GM18499 (cell line): Measurements from ENCODE around the gene ZNF662.

Source experiments
- ATAC-seq: cut with Tn5 transposase; IDR thresholded peaks from one replicate; pipeline ENCODE4 v1.9.1; 2021; ENCODE audit warnings: moderate number of reproducible peaks; ENCODE audit not compliant: insufficient read depth, unreplicated experiment

ZNF662 gene

DNA sequence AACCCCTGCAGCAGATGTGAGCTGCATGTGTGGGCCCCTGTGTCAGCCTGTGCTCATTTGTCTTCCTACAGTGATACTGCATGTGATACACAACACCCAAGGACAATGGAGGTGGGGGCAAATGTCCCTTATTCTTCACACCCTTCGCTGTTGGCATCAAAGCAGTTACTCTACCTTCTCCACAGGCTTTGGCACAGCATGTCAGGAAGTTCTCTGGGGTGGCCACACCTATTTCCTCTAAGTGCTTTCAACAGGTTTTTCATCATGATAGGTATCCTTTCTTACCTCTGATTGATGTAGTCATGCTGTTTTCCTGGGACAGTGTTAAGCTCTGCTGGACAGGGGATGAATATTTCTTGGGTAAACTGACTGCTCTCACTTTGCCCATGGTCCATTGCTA, 29.5 kb downstream of the ZNF662 start:
- no peak for ATAC-seq

DNA sequence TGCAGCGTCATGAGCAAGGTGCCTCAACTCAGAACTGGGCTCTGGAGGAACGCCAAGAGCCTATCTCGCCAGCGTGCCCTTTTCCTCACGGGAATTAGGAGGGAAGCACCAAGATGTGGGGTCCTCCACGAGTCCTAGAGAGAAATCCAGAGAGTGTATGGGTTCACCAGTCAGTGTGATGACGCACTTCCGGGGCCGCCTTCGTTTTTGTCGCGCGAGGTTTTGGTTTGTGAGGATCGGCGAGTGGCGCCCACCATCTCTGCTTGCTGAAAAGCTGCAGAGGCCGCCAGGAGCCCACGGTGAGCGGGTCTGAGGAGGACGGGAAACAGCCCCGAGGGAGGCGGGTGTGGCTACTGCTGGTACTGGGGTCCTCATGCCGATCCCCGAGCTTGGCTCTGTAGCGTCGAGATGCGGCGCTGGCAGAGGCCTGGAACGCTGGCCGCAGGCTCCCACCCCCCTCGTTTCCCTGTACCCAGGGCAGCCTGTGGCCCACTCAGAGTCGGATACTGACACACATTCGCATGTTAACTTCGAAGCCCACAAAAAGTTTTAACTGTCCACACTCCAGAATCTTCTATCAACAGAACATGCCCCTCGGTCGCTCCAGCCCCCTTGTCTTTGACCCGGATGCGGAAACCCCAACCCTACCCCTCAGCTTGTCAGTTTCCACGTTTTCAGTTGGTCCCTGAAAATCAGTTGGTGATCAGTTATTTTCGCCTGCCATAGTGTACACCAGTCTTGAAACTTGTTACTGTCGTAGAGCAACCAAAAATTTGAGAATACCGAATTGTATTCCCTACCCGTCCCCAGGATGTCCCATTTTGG, 30.4 kb downstream of the ZNF662 start:
- ATAC-seq = no peak

DNA sequence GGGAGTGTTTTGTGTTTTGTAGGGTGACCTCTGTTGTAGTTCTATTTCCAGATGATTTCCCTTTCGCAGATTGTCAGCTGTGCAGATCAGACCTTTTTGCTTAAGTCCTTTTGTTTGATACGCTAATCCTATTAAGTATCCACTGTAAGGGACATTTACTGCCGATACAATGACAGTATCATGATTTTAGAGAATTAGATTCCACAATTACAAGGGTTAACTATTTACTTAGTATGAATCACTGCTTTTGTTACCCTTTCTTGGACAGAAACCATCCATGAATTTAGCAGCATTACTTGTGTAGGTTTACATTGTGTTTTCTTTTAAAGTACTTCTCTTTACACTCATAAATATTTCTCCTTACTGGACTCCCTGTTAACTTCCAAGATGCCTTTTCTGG, 31.4 kb downstream of the ZNF662 start:
- no peak for ATAC-seq

DNA sequence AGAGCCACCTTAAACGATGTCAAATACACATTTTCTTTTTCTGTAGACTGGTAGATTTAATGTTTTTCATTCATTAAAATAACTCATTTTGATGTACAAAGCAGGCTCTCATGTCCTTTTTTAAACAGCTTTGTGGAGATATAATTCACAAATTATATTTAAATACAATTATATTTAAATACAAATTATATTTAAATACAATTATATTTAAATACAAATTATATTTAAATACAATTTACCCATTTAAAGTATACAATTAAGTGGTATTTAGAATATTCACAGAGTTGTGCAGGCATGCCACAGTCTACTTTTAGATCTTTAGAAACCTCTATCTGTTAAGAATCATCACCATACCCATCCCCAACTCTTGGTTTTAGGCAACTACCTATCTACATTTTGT, 36.8 kb downstream of the ZNF662 start:
- no peak for ATAC-seq

DNA sequence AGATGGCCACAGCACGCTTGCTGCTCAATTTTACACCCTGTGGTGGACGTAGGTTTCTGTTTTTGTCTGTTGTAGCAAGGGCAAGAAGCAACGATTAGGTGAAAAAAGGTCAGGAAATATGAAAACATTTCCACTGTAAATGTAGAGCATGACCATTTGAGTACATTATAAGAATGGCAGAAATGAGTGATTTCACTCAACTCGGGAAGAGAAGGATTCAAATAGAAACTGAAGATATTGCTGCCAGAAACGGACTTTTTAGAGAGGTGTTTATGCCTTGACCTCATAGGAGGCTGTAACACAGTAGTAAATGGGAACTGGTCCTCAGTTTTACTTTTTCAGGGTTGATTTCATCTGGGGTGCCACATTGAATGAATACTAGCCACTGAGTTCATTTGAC, 40.1 kb downstream of the ZNF662 start:
- no peak for ATAC-seq

DNA sequence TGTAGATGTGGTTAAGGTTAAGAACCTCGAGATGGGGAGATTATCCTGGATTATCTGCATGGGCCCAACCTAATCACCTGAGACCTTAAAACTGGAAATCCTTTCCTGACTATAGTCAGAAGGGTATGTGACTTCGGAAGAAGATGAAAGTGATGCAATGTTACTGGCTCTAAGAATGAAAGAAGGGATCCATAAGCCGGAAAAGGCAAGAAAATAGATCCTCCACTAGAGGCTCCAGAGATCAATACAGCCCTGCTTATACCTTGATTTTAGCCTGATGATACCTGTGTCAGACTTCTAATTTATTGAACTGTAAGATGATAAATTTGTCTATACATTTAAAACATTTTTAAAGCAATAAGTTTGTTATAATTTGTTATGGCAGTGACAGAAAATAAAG, 51.6 kb downstream of the ZNF662 start:
- ATAC-seq = no peak

DNA sequence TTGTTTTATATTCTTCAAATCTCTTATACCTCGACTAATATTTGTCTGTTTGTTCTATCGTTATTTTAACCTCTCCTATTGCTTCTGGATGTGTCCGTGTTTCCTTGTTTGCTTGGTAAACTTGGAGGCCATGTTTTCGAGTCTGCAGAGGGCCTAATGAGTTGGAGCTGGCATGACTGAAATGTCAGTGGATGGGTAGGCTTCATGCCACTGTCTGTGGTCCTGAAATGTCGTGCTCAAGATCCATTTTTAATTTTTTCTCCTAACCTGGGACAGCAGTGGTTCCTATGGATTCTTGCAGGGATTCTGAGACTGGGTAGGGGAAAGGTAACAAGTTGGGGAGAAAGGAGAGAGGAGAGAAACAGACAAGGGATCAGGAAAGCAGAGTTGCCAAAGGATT, 54.3 kb downstream of the ZNF662 start:
- ATAC-seq = no peak

DNA sequence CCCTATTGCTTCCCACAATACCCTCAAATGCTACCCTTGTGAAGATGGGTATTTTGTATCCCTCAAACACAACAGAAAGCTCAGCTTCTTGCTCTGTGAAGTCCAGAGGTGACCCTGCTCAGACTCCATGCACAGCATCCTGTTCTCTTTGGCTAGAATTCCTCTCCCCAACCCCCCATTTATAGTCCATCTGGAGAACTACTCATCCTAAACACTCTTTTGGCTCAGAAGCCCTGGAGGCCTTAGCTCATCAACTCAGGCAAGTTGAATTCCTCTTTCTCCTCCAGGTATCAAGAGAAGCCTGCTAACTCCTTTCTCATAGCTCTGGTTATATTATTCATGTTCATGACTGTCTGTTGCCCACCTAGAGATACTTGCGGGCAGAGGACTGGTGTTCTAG, 54.8 kb downstream of the ZNF662 start:
- no peak for ATAC-seq

DNA sequence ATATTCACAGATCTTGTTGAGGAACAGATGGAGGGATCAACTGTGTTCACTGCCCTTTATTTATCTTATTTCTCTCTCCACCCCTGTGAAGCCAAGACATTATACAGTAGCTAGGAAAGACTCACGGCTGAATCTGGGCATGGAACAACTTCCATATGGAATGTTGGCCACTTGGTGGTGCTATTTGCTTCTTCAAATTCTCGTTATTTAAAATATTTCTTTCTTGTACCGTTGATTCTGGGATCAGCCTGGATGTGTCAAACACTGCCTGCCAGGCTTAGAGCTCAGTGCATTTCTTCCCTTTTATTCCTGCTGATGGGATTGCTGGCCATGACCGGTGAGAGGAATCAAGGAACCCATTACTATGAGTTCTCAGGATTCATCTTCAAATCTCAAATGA, 55.7 kb downstream of the ZNF662 start:
- ATAC-seq = no peak

DNA sequence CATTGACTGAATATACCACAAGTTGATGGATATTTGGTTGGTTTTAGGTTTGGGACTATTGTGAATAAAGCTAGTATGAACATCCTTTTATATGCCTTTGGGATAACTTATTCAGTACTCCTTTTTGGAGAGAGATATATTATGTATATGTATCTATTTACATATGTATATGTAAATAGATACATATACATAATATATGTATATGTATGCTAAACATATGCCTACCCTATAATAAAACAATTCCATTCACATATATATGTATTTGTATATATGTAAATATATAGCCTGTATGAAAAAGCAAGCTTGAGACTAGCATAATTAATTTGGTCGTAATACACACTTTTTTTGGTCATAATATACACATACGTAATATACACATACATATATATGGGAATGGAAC, 57.3 kb downstream of the ZNF662 start:
- ATAC-seq = no peak

DNA sequence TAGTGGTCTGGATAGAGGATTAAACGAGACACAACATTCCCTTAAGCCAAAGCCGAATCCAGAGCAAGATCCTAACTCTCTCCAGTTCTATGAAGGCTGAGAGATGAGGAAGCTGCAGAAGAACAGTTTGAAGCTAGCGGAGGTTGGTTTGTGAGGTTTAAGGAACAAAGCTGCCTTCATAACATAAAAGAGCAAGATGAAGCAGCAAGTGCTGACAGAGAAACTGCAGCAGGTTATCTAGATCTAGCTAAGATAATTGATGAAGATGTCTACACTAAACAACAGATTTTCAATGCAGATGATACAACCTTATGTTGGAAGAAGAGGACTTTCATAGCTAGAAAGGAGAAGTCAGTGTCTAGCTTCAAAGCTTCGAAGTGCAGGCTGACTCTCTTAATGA, 58.3 kb downstream of the ZNF662 start:
- no peak for ATAC-seq
